SK-N-SH (cell line): ENCODE data around the gene RAB40C. TPM values are rescaled to one million over a fixed set of nuclear protein-coding genes. Genes with fewer than 3 reads are reported as not detected.

ENCODE experiments used
- CTCF ChIA-PET: fragments of 300-600, 350-600 bp; formaldehyde crosslinking; extraction: SDS; loops from one replicate; lab custom pipeline; 2021; lab: Yijun Ruan, JAX
- POLR2A ChIA-PET: fragments of 350-600 bp; sonication (Branson Sonifier 250); formaldehyde crosslinking; extraction: SDS; loops from one replicate; lab custom pipeline; 2020; ENCODE audit warnings: antibody characterized with exemption, inconsistent platforms; lab: Yijun Ruan, JAX
- DNase-seq: peaks from one replicate; pipeline ENCODE4 v3.0.0; 2012
- H2AFZ ChIP-seq: fragments of 200-600 bp; sonication (generic); 2 replicates; pipeline ENCODE4 v1.8.1; 2016; ENCODE audit warnings: antibody characterized with exemption, mild to moderate bottlenecking, low read depth
- H3F3A ChIP-seq: fragments of 200-600 bp; sonication (generic); replicated peaks from 2 replicates; pipeline ENCODE3; 2016; ENCODE audit warnings: antibody characterized with exemption, mild to moderate bottlenecking; ENCODE audit not compliant: insufficient read depth
- H3K27ac ChIP-seq, 2 experiments: fragments of 200-500 bp in 1 of 2; fragments of 200-600 bp in 1 of 2; sonication (Bioruptor generic) in 1 of 2; sonication (generic), shearing (Covaris generic) in 1 of 2; 2 replicates each; pipeline versions ENCODE4 v1.5.1 to v1.6.1; 2014 to 2016; ENCODE audit warnings: low read depth in 2 of 2, inconsistent platforms in 1 of 2, low read length in 1 of 2, mild to moderate bottlenecking in 1 of 2, mixed read lengths in 1 of 2
- H3K27me3 ChIP-seq: fragments of 200-600 bp; sonication (generic), shearing (Covaris generic); 2 replicates; pipeline ENCODE4 v1.6.1; 2016; ENCODE audit warnings: mixed run types; ENCODE audit not compliant: insufficient read depth
- H3K36me3 ChIP-seq, 2 experiments: fragments of 200-500 bp in 1 of 2; fragments of 200-600 bp in 1 of 2; sonication (Bioruptor generic) in 1 of 2; sonication (generic) in 1 of 2; replicated peaks in 1 of 2; 2 replicates each; pipeline versions ENCODE3 to v1.5.1; 2014 to 2016; ENCODE audit warnings: low read length in 1 of 2, mild to moderate bottlenecking in 1 of 2; ENCODE audit not compliant: insufficient read depth in 2 of 2, control insufficient read depth in 1 of 2
- H3K4me1 ChIP-seq, 2 experiments: fragments of 200-500 bp in 1 of 2; fragments of 200-600 bp in 1 of 2; sonication (Bioruptor generic) in 1 of 2; sonication (generic), shearing (Covaris generic) in 1 of 2; 2 replicates each; pipeline versions ENCODE4 v1.5.1 to v1.6.1; 2014 to 2016; ENCODE audit warnings: low read depth in 1 of 2, low read length in 1 of 2, mixed run types in 1 of 2; ENCODE audit not compliant: insufficient read depth in 2 of 2, control insufficient read depth in 1 of 2
- H3K4me2 ChIP-seq: fragments of 200-600 bp; sonication (generic), shearing (Covaris generic); 2 replicates; pipeline ENCODE4 v1.6.1; 2017; ENCODE audit warnings: mixed run types
- H3K4me3 ChIP-seq, 2 experiments: fragments of 200-500 bp in 1 of 2; fragments of 200-600 bp in 1 of 2; sonication (Bioruptor generic) in 1 of 2; sonication (generic), shearing (Covaris generic) in 1 of 2; 2 replicates each; pipeline versions ENCODE4 v1.5.1 to v1.8.1; 2014 to 2016; ENCODE audit warnings: low read depth in 2 of 2, inconsistent platforms in 1 of 2, low read length in 1 of 2, mild to moderate bottlenecking in 1 of 2, mixed read lengths in 1 of 2, moderate library complexity in 1 of 2
- H3K79me2 ChIP-seq: fragments of 200-600 bp; sonication (generic); 2 replicates; pipeline ENCODE4 v1.8.1; 2017; ENCODE audit warnings: mild to moderate bottlenecking; ENCODE audit not compliant: insufficient read depth
- H3K9ac ChIP-seq: fragments of 200-600 bp; sonication (generic); 2 replicates; pipeline ENCODE4 v1.6.1; 2017; ENCODE audit warnings: mixed run types
- H3K9me2 ChIP-seq: fragments of 200-600 bp; sonication (generic); 2 replicates; pipeline ENCODE4 v1.6.1; 2017; ENCODE audit warnings: mixed run types
- H3K9me3 ChIP-seq: fragments of 200-600 bp; sonication (generic); 2 replicates; pipeline ENCODE4 v1.6.1; 2017; ENCODE audit warnings: mixed run types, mild to moderate bottlenecking, moderate library complexity
- H4K20me1 ChIP-seq: fragments of 200-600 bp; sonication (generic); 2 replicates; pipeline ENCODE4 v1.6.1; 2017; ENCODE audit warnings: mild to moderate bottlenecking, mixed run types; ENCODE audit not compliant: insufficient read depth
- CTCF ChIP-seq: fragments of 200-600 bp; sonication (generic); IDR thresholded peaks from 2 replicates; pipeline ENCODE4 v1.6.1; 2017; ENCODE audit warnings: antibody characterized with exemption, mild to moderate bottlenecking, moderate library complexity
- EP300 ChIP-seq, 2 experiments: IDR thresholded peaks; 2 replicates each; pipeline versions ENCODE4 v1.4.0 to v1.6.1; 2012; ENCODE audit warnings: borderline replicate concordance in 1 of 2, low read depth in 1 of 2, low read length in 1 of 2
- SIN3A ChIP-seq: IDR thresholded peaks from 2 replicates; pipeline ENCODE4 v1.6.1; 2012; ENCODE audit warnings: low read depth, mild to moderate bottlenecking, low read length, moderate library complexity, borderline replicate concordance
- WGBS: methylation state at CpG from one replicate; pipeline ENCODE4 v1.1.6; 2017; ENCODE audit warnings: low lambda C conversion rate; 5-methylcytosine and 5-hydroxymethylcytosine counted together
- polyA plus RNA-seq, 3 experiments: library from polyadenylated mRNA; depleted of rRNA; stranded (reverse); fragments of >200 nt; gene quantifications; 2 replicates each; pipeline ENCODE4 v1.2.3, GENCODE V29; 2012
- small RNA-seq, 7 experiments: library from RNA; depleted of rRNA; stranded (forward); fragments of <200 nt; gene quantifications; one replicate each; pipeline ENCODE3, GENCODE V24; 2012
- TF ChIP-seq, protein P1 (sequence below): IDR thresholded peaks from 2 replicates; pipeline ENCODE4 v1.4.0; 2012; ENCODE audit warnings: low read depth, borderline replicate concordance
- TF ChIP-seq, protein P2 (sequence below): IDR thresholded peaks from 2 replicates; pipeline ENCODE4 v1.4.0; 2012; ENCODE audit warnings: low read depth, borderline replicate concordance

RAB40C gene
- polyA plus RNA-seq, 1 of the 3 experiments (the other 2 are of a cell fraction): 13.0 TPM

DNA sequence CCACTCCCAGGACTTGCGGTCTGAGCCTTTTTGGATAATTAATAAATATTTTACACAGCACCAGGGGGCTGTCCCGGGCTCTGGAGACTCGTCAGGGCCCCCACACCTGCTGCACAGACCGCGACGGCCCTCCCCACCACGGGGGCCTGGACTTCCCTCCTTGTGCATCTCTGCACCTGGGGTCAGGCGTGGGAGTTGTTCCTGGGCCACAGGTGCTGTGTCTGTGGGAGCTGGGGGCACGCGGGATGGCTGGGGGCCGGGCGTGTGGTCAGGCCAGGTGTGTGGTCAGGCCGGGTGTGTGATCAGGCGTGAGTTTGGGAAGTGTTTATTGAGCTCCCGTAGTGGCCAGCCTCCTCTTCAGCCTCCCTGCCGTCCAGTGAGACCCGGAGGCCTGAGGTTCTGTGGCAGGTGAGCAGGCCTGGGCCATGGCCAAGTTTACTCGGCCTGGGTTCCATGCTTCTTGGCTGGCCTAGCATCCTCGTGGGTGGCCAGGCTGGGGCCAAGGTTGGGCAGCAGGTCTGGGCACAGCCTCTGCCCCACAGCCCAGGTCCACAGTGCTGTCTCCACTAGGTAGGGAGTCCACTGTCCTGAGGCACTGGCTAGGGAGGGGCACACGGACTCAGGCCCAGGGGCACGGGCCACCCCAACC, 88.5 kb downstream of the RAB40C start:
- H3K27me3 ChIP-seq: no peaks in the 10 kb centered on the region
- no peaks in the 10 kb centered on the region for H3K9me2 ChIP-seq
- H3K79me2 ChIP-seq: peaks cover 30% of the 10 kb centered on the region
- CTCF ChIA-PET: interaction anchor here (0.8 to 3.8 kb wide), 7 partner anchors 11 to 42 kb away, joined by 3 to 20 read pairs (median 3); partner anchors contain the start of genes RHOT2 and WDR90
- no peak overlapping the region for H3K4me2 ChIP-seq
- H2AFZ ChIP-seq: no peak overlapping the region
- peaks cover 23% of the 10 kb centered on the region for H4K20me1 ChIP-seq
- H3K9me3 ChIP-seq: no peaks in the 10 kb centered on the region
- H3K27ac ChIP-seq: peak overlapping the region; percentile 82 to 96; a peak in 3 of 4 replicates
- peaks cover 14% of the 10 kb centered on the region for H3F3A ChIP-seq
- WGBS: 91% methylated on average over 17 of the region's 21 CpGs
- POLR2A ChIA-PET: interaction anchor here (1.0 to 1.6 kb wide), 4 partner anchors 11 to 38 kb away, joined by 4 to 10 read pairs (median 4); partner anchors contain the start of genes RHOT2 and WDR24
- DNase-seq: no peak
- no peak overlapping the region for H3K4me3 ChIP-seq
- peaks cover 8 to 41% of the 10 kb centered on the region in 2 experiments; a peak in 2 of 4 replicates for H3K4me1 ChIP-seq
- H3K9ac ChIP-seq: no peak overlapping the region
- TF ChIP-seq CTCF: no peak
- no peak for TF ChIP-seq SIN3A
- TF ChIP-seq, protein P1, sequence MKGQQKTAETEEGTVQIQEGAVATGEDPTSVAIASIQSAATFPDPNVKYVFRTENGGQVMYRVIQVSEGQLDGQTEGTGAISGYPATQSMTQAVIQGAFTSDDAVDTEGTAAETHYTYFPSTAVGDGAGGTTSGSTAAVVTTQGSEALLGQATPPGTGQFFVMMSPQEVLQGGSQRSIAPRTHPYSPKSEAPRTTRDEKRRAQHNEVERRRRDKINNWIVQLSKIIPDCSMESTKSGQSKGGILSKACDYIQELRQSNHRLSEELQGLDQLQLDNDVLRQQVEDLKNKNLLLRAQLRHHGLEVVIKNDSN: no peak
- TF ChIP-seq EP300 (IDR thresholded peaks at IDR 0.05; ENCODE audit: borderline replicate concordance in 1 of 2, low read depth in 1 of 2, low read length in 1 of 2): no peak
- TF ChIP-seq, protein P2, sequence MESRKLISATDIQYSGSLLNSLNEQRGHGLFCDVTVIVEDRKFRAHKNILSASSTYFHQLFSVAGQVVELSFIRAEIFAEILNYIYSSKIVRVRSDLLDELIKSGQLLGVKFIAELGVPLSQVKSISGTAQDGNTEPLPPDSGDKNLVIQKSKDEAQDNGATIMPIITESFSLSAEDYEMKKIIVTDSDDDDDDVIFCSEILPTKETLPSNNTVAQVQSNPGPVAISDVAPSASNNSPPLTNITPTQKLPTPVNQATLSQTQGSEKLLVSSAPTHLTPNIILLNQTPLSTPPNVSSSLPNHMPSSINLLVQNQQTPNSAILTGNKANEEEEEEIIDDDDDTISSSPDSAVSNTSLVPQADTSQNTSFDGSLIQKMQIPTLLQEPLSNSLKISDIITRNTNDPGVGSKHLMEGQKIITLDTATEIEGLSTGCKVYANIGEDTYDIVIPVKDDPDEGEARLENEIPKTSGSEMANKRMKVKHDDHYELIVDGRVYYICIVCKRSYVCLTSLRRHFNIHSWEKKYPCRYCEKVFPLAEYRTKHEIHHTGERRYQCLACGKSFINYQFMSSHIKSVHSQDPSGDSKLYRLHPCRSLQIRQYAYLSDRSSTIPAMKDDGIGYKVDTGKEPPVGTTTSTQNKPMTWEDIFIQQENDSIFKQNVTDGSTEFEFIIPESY: no peak
- H3K36me3 ChIP-seq: peaks cover 13 to 34% of the 10 kb centered on the region in 2 experiments

Small RNA genes within 50 kb of the gene (small RNA-seq; reads per million reads assigned to genes)
- gene MIR3176 (0 to 1.5 (median 0.39) reads per million in 7 experiments), gene Z98883.1 (0 to 0.21 (median 0) reads per million in 7 experiments)

Other genes with a start within 250 kb of the RAB40C start
- gene AXIN1, start 237.3 kb upstream of the RAB40C start, polyA plus RNA-seq (2012; rRNA removed): 12.5 and 19.9 TPM in 2 replicates
- gene MRPL28, start 219.5 kb upstream of the RAB40C start, polyA plus RNA-seq (2012; rRNA removed): 266 and 320 TPM in 2 replicates
- gene PGAP6, start 208.1 kb upstream of the RAB40C start, polyA plus RNA-seq (2012; rRNA removed): 133 and 166 TPM in 2 replicates
- 417 and 509 TPM in 2 replicates for gene NME4, start 192.9 kb upstream of the RAB40C start, polyA plus RNA-seq (2012; rRNA removed)
- gene DECR2, start 188.2 kb upstream of the RAB40C start, polyA plus RNA-seq (2012; rRNA removed): 53.0 and 56.6 TPM in 2 replicates
- 20.5 and 24.8 TPM in 2 replicates for gene RAB11FIP3, start 164.4 kb upstream of the RAB40C start, polyA plus RNA-seq (2012; rRNA removed)
- gene CAPN15, start 62.4 kb upstream of the RAB40C start, polyA plus RNA-seq (2012; rRNA removed): 19.5 and 22.9 TPM in 2 replicates
- gene PRR35, start 29.7 kb upstream of the RAB40C start, polyA plus RNA-seq (2012; rRNA removed): not detected in 2 replicates
- 0.69 and 0.70 TPM in 2 replicates for gene NHLRC4, start 23.1 kb upstream of the RAB40C start, polyA plus RNA-seq (2012; rRNA removed)
- 38.7 and 41.0 TPM in 2 replicates for gene PIGQ, start 20.1 kb upstream of the RAB40C start, polyA plus RNA-seq (2012; rRNA removed)
- 0.10 and 0.16 TPM in 2 replicates for gene WFIKKN1, start 40.9 kb downstream of the RAB40C start, polyA plus RNA-seq (2012; rRNA removed)
- gene METTL26, start 46.2 kb downstream of the RAB40C start, polyA plus RNA-seq (2012; rRNA removed): 158 and 167 TPM in 2 replicates
- gene MCRIP2, start 51.8 kb downstream of the RAB40C start, polyA plus RNA-seq (2012; rRNA removed): 34.0 and 36.9 TPM in 2 replicates
- gene WDR90, start 59.3 kb downstream of the RAB40C start, polyA plus RNA-seq (2012; rRNA removed): 30.5 and 32.0 TPM in 2 replicates
- 229 and 255 TPM in 2 replicates for gene RHOT2, start 78.1 kb downstream of the RAB40C start, polyA plus RNA-seq (2012; rRNA removed)
- gene RHBDL1, start 85.6 kb downstream of the RAB40C start, polyA plus RNA-seq (2012; rRNA removed): 4.1 and 6.8 TPM in 2 replicates
- gene STUB1, start 90.3 kb downstream of the RAB40C start, polyA plus RNA-seq (2012; rRNA removed): 268 and 323 TPM in 2 replicates
- 49.2 and 67.0 TPM in 2 replicates for gene JMJD8, start 94.3 kb downstream of the RAB40C start, polyA plus RNA-seq (2012; rRNA removed)
- 5.0 and 6.4 TPM in 2 replicates for gene WDR24, start 100.3 kb downstream of the RAB40C start, polyA plus RNA-seq (2012; rRNA removed)
- gene FBXL16, start 115.7 kb downstream of the RAB40C start, polyA plus RNA-seq (2012; rRNA removed): 17.7 and 19.8 TPM in 2 replicates
- 52.4 and 59.7 TPM in 2 replicates for gene METRN, start 125.1 kb downstream of the RAB40C start, polyA plus RNA-seq (2012; rRNA removed)
- 49.5 and 57.4 TPM in 2 replicates for gene ANTKMT, start 131.1 kb downstream of the RAB40C start, polyA plus RNA-seq (2012; rRNA removed)
- gene CCDC78, start 136.4 kb downstream of the RAB40C start, polyA plus RNA-seq (2012; rRNA removed): 15.4 and 18.8 TPM in 2 replicates
- 60.6 and 65.5 TPM in 2 replicates for gene HAGHL, start 137.0 kb downstream of the RAB40C start, polyA plus RNA-seq (2012; rRNA removed)
- gene CIAO3, start 150.9 kb downstream of the RAB40C start, polyA plus RNA-seq (2012; rRNA removed): 14.4 TPM in 2 replicates
- gene MSLN, start 170.7 kb downstream of the RAB40C start, polyA plus RNA-seq (2012; rRNA removed): 0.02 and 0.19 TPM in 2 replicates
- gene RPUSD1, start 198.3 kb downstream of the RAB40C start, polyA plus RNA-seq (2012; rRNA removed): 27.7 and 29.9 TPM in 2 replicates
- 17.7 and 18.0 TPM in 2 replicates for gene CHTF18, start 198.6 kb downstream of the RAB40C start, polyA plus RNA-seq (2012; rRNA removed)
- not detected in 2 replicates for gene GNG13, start 210.7 kb downstream of the RAB40C start, polyA plus RNA-seq (2012; rRNA removed)